CD8-positive, alpha-beta memory T cell (primary cell): Measurements from ENCODE around the gene OSBPL9. TPM values are rescaled to one million over a fixed set of nuclear protein-coding genes. Genes with fewer than 3 reads are reported as not detected.
A peak's percentile ranks its signal among the peaks of the same experiment; 100 is the strongest.

Experiments
- CTCF ChIA-PET: fragments of 350-600 bp; sonication (Branson Sonifier 250); formaldehyde crosslinking; loops from one replicate; lab custom pipeline; 2021; ENCODE audit warnings: antibody characterized with exemption; lab: Charles Lee
- POLR2A ChIA-PET: fragments of 350-600 bp; sonication (Branson Sonifier 250); formaldehyde crosslinking; loops from one replicate; lab custom pipeline; 2021; ENCODE audit warnings: antibody characterized with exemption; lab: Charles Lee
- DNase-seq, 5 donors: peaks; one replicate each; pipeline versions ENCODE4 v3.0.0 to v3.0.0-alpha.2; 2020 to 2022; ENCODE audit warnings: mixed read lengths in 1 of 5
- H3K27ac ChIP-seq: one replicate; pipeline ENCODE4 v1.7.0; 2013; ENCODE audit warnings: low read depth, mild to moderate bottlenecking, low read length, moderate library complexity
- H3K27me3 ChIP-seq: 2 replicates; pipeline ENCODE4 v1.7.0; 2013; ENCODE audit warnings: low read length, mild to moderate bottlenecking; ENCODE audit not compliant: insufficient read depth, poor library complexity, severe bottlenecking
- H3K36me3 ChIP-seq: 2 replicates; pipeline ENCODE4 v1.7.0; 2013; ENCODE audit warnings: mild to moderate bottlenecking, low read length, moderate library complexity; ENCODE audit not compliant: insufficient read depth
- H3K4me1 ChIP-seq: 2 replicates; pipeline ENCODE4 v1.7.0; 2013; ENCODE audit warnings: mild to moderate bottlenecking, low read length, moderate library complexity; ENCODE audit not compliant: insufficient read depth
- H3K4me3 ChIP-seq: 2 replicates; pipeline ENCODE4 v1.7.0; 2013; ENCODE audit warnings: mild to moderate bottlenecking, low read length
- H3K9me3 ChIP-seq: 2 replicates; pipeline ENCODE4 v1.7.0; 2013; ENCODE audit warnings: mild to moderate bottlenecking, low read length
- H3K27ac Mint-ChIP-seq, 8 donors: one replicate each; pipeline ENCODE4 v1.8.0; 2020 to 2021; ENCODE audit warnings: mixed read lengths in 8 of 8, mild to moderate bottlenecking in 6 of 8, inconsistent platforms in 3 of 8, moderate library complexity in 3 of 8
- H3K27me3 Mint-ChIP-seq, 2 donors: one replicate each; pipeline ENCODE4 v1.8.0; 2020 to 2021; ENCODE audit warnings: mixed read lengths in 2 of 2, mild to moderate bottlenecking in 1 of 2, moderate library complexity in 1 of 2
- H3K36me3 Mint-ChIP-seq, 3 donors: one replicate each; pipeline ENCODE4 v1.8.0; 2020 to 2021; ENCODE audit warnings: mixed read lengths in 3 of 3, inconsistent platforms in 1 of 3, mild to moderate bottlenecking in 1 of 3
- H3K4me1 Mint-ChIP-seq, 3 donors: one replicate each; pipeline ENCODE4 v1.8.0; 2020 to 2021; ENCODE audit warnings: mixed read lengths in 3 of 3, inconsistent platforms in 1 of 3, mild to moderate bottlenecking in 1 of 3
- H3K4me3 Mint-ChIP-seq, 7 donors: one replicate each; pipeline ENCODE4 v1.8.0; 2020 to 2021; ENCODE audit warnings: mixed read lengths in 7 of 7, mild to moderate bottlenecking in 6 of 7, moderate library complexity in 4 of 7, inconsistent platforms in 2 of 7
- H3K9me3 Mint-ChIP-seq, 5 donors: one replicate each; pipeline ENCODE4 v1.8.0; 2020 to 2022; ENCODE audit warnings: mixed read lengths in 5 of 5, mild to moderate bottlenecking in 3 of 5, moderate library complexity in 2 of 5, inconsistent platforms in 1 of 5
- polyA plus RNA-seq: library from polyadenylated mRNA; unstranded; fragments of 300-500 nt; fragmentation: Illumina TruSeq; gene quantifications from one replicate; pipeline ENCODE4 v1.2.3, GENCODE V29; 2021
- total RNA-seq, 2 experiments: library from RNA; stranded (reverse); gene quantifications; one replicate each; pipeline ENCODE4 v1.2.3, GENCODE V29; 2021

OSBPL9 gene
- total and polyA plus RNA-seq, 3 experiments from 2014 or later = 43.4 to 48.0 (median 47.6) TPM

DNA sequence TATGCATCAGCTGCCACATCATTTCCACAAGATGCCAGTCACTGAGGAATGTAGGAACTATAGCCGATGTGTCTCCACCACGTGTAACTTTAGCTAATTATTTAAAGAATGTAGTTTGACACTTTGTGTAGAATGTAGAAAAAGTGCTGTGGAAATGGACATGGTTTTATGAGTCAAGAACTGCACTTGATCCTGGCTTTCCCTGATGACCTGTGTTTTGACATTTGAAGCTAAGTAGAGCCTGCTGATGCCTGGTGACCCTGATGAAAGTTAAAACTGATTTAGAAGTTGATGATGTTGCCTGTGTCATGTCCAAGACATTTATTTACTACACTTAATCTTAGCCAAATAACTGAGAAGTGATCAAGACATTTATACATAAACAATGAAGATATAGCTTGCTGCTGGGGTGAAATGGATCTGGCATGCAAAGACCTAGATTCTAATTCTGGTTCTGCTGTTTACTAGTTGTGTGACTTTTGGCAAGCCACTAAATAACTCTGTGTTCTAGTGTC lies 4.4 kb upstream of the OSBPL9 start:
- peaks cover 12% of the 10 kb centered on the region for H3K4me1 ChIP-seq
- Mint-ChIP-seq H3K9me3 (no peaks in the 10 kb centered on the region), H3K4me3 (no peak overlapping the region), H3K27ac (no peak overlapping the region), H3K27me3 (peaks cover 4 to 28% of the 10 kb centered on the region in 2 donors), H3K4me1 (peaks cover 11 to 17% (median 13%) of the 10 kb centered on the region in 3 donors), H3K36me3 (peaks cover 0 to 5% (median 0%) of the 10 kb centered on the region in 3 donors)
- POLR2A ChIA-PET = no interaction called here
- no peak for DNase-seq
- H3K27me3 ChIP-seq = no peaks in the 10 kb centered on the region
- no peak overlapping the region for H3K4me3 ChIP-seq
- CTCF ChIA-PET = no interaction called here
- H3K9me3 ChIP-seq = no peaks in the 10 kb centered on the region
- H3K27ac ChIP-seq = no peak overlapping the region
- no peaks in the 10 kb centered on the region for H3K36me3 ChIP-seq

- POLR2A ChIA-PET = no interaction called here
- peaks cover 31 to 48% (median 40%) of the 10 kb centered on the region in 3 donors for H3K4me1 Mint-ChIP-seq
- peaks cover 1 to 3% of the 10 kb centered on the region in 2 donors for H3K27me3 Mint-ChIP-seq
- H3K9me3 ChIP-seq = no peaks in the 10 kb centered on the region
- H3K27me3 ChIP-seq = no peaks in the 10 kb centered on the region
- H3K4me3 Mint-ChIP-seq = peak overlapping the region; percentile 23 to 100 (median 55)
- H3K27ac ChIP-seq = no peak overlapping the region
- peak overlapping the region in 1 of 8 donors; percentile 56 for H3K27ac Mint-ChIP-seq
- no peak for DNase-seq
- no peaks in the 10 kb centered on the region for H3K9me3 Mint-ChIP-seq
- peaks cover 21% of the 10 kb centered on the region for H3K4me1 ChIP-seq
- no peaks in the 10 kb centered on the region for H3K36me3 ChIP-seq
- H3K36me3 Mint-ChIP-seq = peaks cover 0 to 6% (median 0%) of the 10 kb centered on the region in 3 donors
- no peak overlapping the region for H3K4me3 ChIP-seq
- CTCF ChIA-PET = no interaction called here
These were observed 1.1 kb upstream of the OSBPL9 start for GRCh38 chr1:51615780-51616291.

DNA sequence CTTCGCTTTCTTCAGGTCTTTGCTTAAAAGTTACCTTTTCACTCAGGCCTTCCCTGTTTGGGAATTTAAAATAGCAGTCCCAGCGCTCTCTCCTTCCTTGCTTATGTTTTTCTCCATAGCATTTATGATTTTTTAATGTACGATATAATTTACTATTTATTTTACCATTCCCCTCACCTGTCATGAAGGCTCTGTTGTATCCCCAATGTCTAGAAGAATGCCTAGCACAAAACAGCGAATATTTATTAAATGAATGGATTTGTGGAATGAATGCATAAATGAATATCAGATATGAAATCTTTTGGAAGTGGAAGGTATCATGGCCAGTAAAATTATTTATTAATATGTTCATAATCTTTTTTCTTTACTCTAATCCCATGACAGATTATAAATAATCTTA lies 402 bp upstream of the OSBPL9 start:
- H3K27ac Mint-ChIP-seq = peak overlapping the region in 3 of 8 donors; percentile 17 to 95 (median 80)
- POLR2A ChIA-PET = no interaction called here
- H3K4me3 Mint-ChIP-seq = peak overlapping the region; percentile 23 to 100 (median 55)
- DNase-seq = no peak
- H3K36me3 ChIP-seq = no peaks in the 10 kb centered on the region
- H3K27me3 Mint-ChIP-seq = peaks cover 0 to 1% of the 10 kb centered on the region in 2 donors
- no peaks in the 10 kb centered on the region for H3K27me3 ChIP-seq
- peaks cover 0 to 6% (median 0%) of the 10 kb centered on the region in 3 donors for H3K36me3 Mint-ChIP-seq
- CTCF ChIA-PET = interaction anchor here (1.0 kb wide), 1 partner anchor 14 kb away, joined by 3 read pairs; no protein-coding TSS in a partner anchor
- peaks cover 21% of the 10 kb centered on the region for H3K4me1 ChIP-seq
- H3K27ac ChIP-seq = no peak overlapping the region
- H3K9me3 Mint-ChIP-seq = no peaks in the 10 kb centered on the region
- no peak overlapping the region for H3K4me3 ChIP-seq
- H3K4me1 Mint-ChIP-seq = peaks cover 31 to 51% (median 41%) of the 10 kb centered on the region in 3 donors
- H3K9me3 ChIP-seq = no peaks in the 10 kb centered on the region

GRCh38 chr1:51618715-51619114 lies 1.8 kb downstream of the OSBPL9 start:
- peak overlapping the region in 3 of 7 donors; percentile 1 to 100 (median 99) for H3K4me3 Mint-ChIP-seq

DNA sequence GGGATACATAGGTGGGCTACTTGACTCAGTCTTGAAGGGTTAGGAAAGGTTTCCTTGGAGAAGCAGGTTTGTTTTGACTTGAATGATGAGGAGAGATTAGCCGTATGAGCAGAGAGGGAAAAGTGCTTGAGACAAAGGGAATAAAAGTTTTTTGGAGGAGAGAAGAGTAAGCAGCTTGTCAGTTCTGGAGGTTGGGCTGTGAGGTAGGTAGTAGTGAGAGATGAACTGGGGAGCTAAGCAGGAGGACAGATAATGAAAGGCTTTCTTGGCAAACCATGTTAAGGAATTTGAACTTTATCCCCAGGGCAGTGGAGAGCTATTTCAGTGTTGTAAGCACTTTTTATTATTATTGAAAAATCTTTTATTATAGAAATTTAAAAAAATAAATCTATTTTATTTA lies 3.6 kb downstream of the OSBPL9 start:
- Mint-ChIP-seq H3K36me3 (peaks cover 0 to 6% (median 0%) of the 10 kb centered on the region in 3 donors), H3K27me3 (no peaks in the 10 kb centered on the region), H3K9me3 (no peaks in the 10 kb centered on the region), H3K4me3 (peak overlapping the region in 1 of 7 donors; percentile 0), H3K27ac (peak overlapping the region in 1 of 8 donors; percentile 21), H3K4me1 (peaks cover 45 to 73% (median 64%) of the 10 kb centered on the region in 3 donors)
- no peaks in the 10 kb centered on the region for H3K9me3 ChIP-seq
- POLR2A ChIA-PET = no interaction called here
- CTCF ChIA-PET = no interaction called here
- H3K27ac ChIP-seq = no peak overlapping the region
- H3K4me3 ChIP-seq = no peak overlapping the region
- H3K4me1 ChIP-seq = peaks cover 21% of the 10 kb centered on the region
- H3K27me3 ChIP-seq = no peaks in the 10 kb centered on the region
- no peak for DNase-seq
- no peaks in the 10 kb centered on the region for H3K36me3 ChIP-seq

More at GRCh38 chr1:51618715-51619114, 1.8 kb downstream of the OSBPL9 start:
- no peaks in the 10 kb centered on the region for H3K36me3 ChIP-seq
- no peaks in the 10 kb centered on the region for H3K9me3 Mint-ChIP-seq
- peaks cover 44 to 70% (median 58%) of the 10 kb centered on the region in 3 donors for H3K4me1 Mint-ChIP-seq
- POLR2A ChIA-PET = no interaction called here
- peak overlapping the region in 3 of 8 donors; percentile 95 to 100 (median 99) for H3K27ac Mint-ChIP-seq
- H3K27me3 Mint-ChIP-seq = no peaks in the 10 kb centered on the region
- H3K4me3 ChIP-seq = no peak overlapping the region
- H3K36me3 Mint-ChIP-seq = peaks cover 0 to 6% (median 0%) of the 10 kb centered on the region in 3 donors
- DNase-seq = no peak
- H3K9me3 ChIP-seq = no peaks in the 10 kb centered on the region
- peaks cover 21% of the 10 kb centered on the region for H3K4me1 ChIP-seq
- no peak overlapping the region for H3K27ac ChIP-seq
- CTCF ChIA-PET = no interaction called here
- H3K27me3 ChIP-seq = no peaks in the 10 kb centered on the region

- peaks cover 47 to 74% (median 63%) of the 10 kb centered on the region in 3 donors for H3K4me1 Mint-ChIP-seq
- H3K27me3 ChIP-seq = no peaks in the 10 kb centered on the region
- no peak overlapping the region for H3K4me3 ChIP-seq
- H3K36me3 ChIP-seq = no peaks in the 10 kb centered on the region
- H3K27ac Mint-ChIP-seq = no peak overlapping the region
- peaks cover 19% of the 10 kb centered on the region for H3K4me1 ChIP-seq
- no peaks in the 10 kb centered on the region for H3K27me3 Mint-ChIP-seq
- peak overlapping the region in 1 of 7 donors; percentile 16 for H3K4me3 Mint-ChIP-seq
- CTCF ChIA-PET = no interaction called here
- no peak for DNase-seq
- no peak overlapping the region for H3K27ac ChIP-seq
- H3K9me3 Mint-ChIP-seq = no peaks in the 10 kb centered on the region
- H3K9me3 ChIP-seq = no peaks in the 10 kb centered on the region
- POLR2A ChIA-PET = no interaction called here
- peaks cover 0 to 10% (median 0%) of the 10 kb centered on the region in 3 donors for H3K36me3 Mint-ChIP-seq
These were observed 4.3 kb downstream of the OSBPL9 start for GRCh38 chr1:51621161-51621560.

DNA sequence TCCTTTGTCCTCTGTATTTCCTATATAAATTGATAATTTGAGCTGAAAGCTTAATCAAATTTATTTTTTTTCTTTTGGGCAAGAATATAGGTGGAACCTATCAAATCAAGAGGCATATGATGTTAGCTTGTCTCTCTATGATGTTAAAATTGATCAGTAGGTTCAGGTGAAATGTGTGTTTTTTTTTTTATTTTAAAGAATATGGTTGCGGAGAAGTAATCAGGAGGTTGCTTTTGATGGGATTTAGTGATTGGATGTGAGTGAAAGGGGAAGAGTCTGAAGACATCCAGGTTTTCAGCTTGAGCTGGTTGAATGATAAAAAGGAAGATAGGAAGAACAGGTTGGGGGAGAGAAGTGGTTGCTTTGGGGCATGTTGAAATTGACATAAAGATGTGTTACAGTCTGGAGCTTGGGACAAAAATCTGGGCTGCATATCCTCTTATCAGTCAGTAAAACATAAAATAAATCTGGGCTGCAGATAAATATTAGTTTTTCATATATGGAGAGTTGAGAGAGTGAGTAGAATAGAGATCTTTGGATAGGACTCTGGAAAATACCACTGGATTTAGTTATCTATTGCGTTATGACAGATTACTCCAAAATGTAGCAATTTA lies 5.1 kb downstream of the OSBPL9 start:
- CTCF ChIA-PET = no interaction called here
- peak overlapping the region in 1 of 8 donors; percentile 84 for H3K27ac Mint-ChIP-seq

DNA sequence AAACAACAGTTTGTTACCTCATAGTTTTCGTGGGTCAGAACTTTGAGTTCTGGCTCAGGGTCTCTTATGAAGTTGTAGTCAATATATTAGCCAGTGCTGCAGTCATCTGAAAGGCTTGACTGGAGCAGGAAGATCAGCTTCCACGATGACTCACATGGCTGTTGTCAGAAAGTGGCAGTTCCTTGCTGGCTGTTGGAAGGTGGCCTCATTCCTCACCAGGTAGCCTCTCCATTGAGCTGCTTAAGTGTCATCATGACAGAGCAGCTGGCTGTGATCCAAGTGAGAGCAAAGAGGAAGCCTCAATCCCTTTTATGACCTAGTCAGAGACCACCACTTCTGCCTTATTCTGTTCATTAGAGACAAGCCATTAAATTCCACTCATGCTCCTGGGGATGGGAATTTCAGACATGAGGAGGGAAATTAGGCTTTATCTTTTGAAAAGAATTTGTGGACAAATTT lies 5.6 kb downstream of the OSBPL9 start:
- no peak for DNase-seq
- no peaks in the 10 kb centered on the region for H3K27me3 Mint-ChIP-seq
- peaks cover 0 to 4% (median 0%) of the 10 kb centered on the region in 3 donors for H3K36me3 Mint-ChIP-seq
- peak overlapping the region in 1 of 7 donors; percentile 8 for H3K4me3 Mint-ChIP-seq
- H3K27me3 ChIP-seq = no peaks in the 10 kb centered on the region
- H3K4me1 Mint-ChIP-seq = peaks cover 40 to 76% (median 58%) of the 10 kb centered on the region in 3 donors
- peak overlapping the region; percentile 18 for H3K27ac ChIP-seq
- no peaks in the 10 kb centered on the region for H3K9me3 Mint-ChIP-seq
- no peaks in the 10 kb centered on the region for H3K9me3 ChIP-seq
- ChIA-PET CTCF (no interaction called here), POLR2A (no interaction called here)
- no peak overlapping the region for H3K4me3 ChIP-seq
- no peaks in the 10 kb centered on the region for H3K36me3 ChIP-seq
- no peak overlapping the region for H3K27ac Mint-ChIP-seq
- peaks cover 10% of the 10 kb centered on the region for H3K4me1 ChIP-seq

More for the DNA sequence above, 5.1 kb downstream of the OSBPL9 start:
- Mint-ChIP-seq H3K4me3 (peak overlapping the region in 1 of 7 donors; percentile 38), H3K27me3 (no peaks in the 10 kb centered on the region), H3K4me1 (peaks cover 45 to 77% (median 61%) of the 10 kb centered on the region in 3 donors), H3K36me3 (peaks cover 0 to 9% (median 0%) of the 10 kb centered on the region in 3 donors), H3K9me3 (no peaks in the 10 kb centered on the region)
- Histone ChIP-seq H3K4me1 (peaks cover 13% of the 10 kb centered on the region), H3K4me3 (no peak overlapping the region), H3K9me3 (no peaks in the 10 kb centered on the region), H3K27me3 (no peaks in the 10 kb centered on the region), H3K36me3 (no peaks in the 10 kb centered on the region), H3K27ac (peak overlapping the region; percentile 18)
- POLR2A ChIA-PET = no interaction called here
- no peak for DNase-seq
